ENCODE results near the gene ARHGAP24. TPM values are rescaled to one million over a fixed set of nuclear protein-coding genes. Genes with fewer than 3 reads are reported as not detected.

Gene ARHGAP24
- total and polyA plus RNA-seq, 2 donors (not counting 1 experiment from before 2014, with no cell fraction given) = 48.4 to 141 TPM

DNA sequence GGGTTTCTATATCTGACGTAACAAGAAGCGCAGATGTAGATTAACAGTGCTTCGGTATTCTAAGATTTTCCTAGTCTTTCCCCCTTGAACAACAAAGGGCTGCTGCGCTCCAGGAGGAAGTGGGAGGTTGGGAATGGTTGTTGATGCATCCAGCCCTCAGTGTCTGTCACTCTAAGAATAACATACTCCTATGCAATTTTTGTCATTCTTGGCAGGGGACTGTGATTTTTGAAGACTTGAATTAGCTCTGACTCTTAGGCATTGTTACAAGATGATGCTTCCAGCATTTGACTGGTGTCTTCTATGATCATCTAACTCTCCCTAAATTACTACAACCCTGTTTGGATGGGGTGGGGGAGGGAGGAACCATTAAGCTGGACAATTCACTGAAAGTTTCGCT lies 394.2 kb downstream of the ARHGAP24 start:
- no peak for TF ChIP-seq EZH2 (IDR thresholded peaks at IDR 0.05; ENCODE audit: borderline replicate concordance, insufficient read depth, low read depth, low read length, poor library complexity, severe bottlenecking)
- TF ChIP-seq, protein P1, sequence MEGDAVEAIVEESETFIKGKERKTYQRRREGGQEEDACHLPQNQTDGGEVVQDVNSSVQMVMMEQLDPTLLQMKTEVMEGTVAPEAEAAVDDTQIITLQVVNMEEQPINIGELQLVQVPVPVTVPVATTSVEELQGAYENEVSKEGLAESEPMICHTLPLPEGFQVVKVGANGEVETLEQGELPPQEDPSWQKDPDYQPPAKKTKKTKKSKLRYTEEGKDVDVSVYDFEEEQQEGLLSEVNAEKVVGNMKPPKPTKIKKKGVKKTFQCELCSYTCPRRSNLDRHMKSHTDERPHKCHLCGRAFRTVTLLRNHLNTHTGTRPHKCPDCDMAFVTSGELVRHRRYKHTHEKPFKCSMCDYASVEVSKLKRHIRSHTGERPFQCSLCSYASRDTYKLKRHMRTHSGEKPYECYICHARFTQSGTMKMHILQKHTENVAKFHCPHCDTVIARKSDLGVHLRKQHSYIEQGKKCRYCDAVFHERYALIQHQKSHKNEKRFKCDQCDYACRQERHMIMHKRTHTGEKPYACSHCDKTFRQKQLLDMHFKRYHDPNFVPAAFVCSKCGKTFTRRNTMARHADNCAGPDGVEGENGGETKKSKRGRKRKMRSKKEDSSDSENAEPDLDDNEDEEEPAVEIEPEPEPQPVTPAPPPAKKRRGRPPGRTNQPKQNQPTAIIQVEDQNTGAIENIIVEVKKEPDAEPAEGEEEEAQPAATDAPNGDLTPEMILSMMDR (IDR thresholded peaks at IDR 0.05) = no peak
- DNase-seq (no peak), ATAC-seq (ENCODE audit: low read depth) (no peak)
- Mint-ChIP-seq H3K4me3 (no peak overlapping the region), H3K9me3 (ENCODE audit: insufficient read depth) (no peaks in the 10 kb centered on the region), H3K27ac (no peak overlapping the region), H3K4me1 (peaks cover 14% of the 10 kb centered on the region), H3K27me3 (no peaks in the 10 kb centered on the region)
- no CpG with 5 or more reads among the region's 5 CpGs for WGBS (ENCODE audit: insufficient coverage)
- ChIA-PET CTCF (no interaction called here), POLR2A (no interaction called here)
- no peak overlapping the region for H3K4me3 ChIP-seq (ENCODE audit: control extremely low read depth in 1 of 5, extremely low read depth in 1 of 5, insufficient read depth in 1 of 5, low read depth in 2 of 5, low read length in 4 of 5)
- H3K79me2 ChIP-seq (ENCODE audit: control insufficient read depth, insufficient read depth, low read length) = peaks cover 6% of the 10 kb centered on the region
- H2AFZ ChIP-seq (ENCODE audit: insufficient read depth, low read depth, low read length, poor library complexity, severe bottlenecking) = no peak overlapping the region
- no peak overlapping the region for H3K27ac ChIP-seq (ENCODE audit: low read length in 2 of 2)
- no peaks in the 10 kb centered on the region for H3K27me3 ChIP-seq (replicated peaks in 1 of 4; ENCODE audit: control extremely low read depth in 1 of 4, control insufficient read depth in 3 of 4, insufficient read depth in 4 of 4, low read length in 3 of 4)
- intact Hi-C loops (cut with micrococcal nuclease) = no loop called here
- H3K9ac ChIP-seq (ENCODE audit: low read length) = no peak overlapping the region
- H4K20me1 ChIP-seq (ENCODE audit: control insufficient read depth, insufficient read depth, low read length, poor library complexity, severe bottlenecking) = peaks cover under 1% of the 10 kb centered on the region
- no peak overlapping the region for H3K4me2 ChIP-seq (replicated peaks; ENCODE audit: low read depth, low read length, poor library complexity, severe bottlenecking)
- H3K9me3 ChIP-seq (ENCODE audit: control extremely low read depth in 1 of 3, control insufficient read depth in 2 of 3, insufficient read depth in 1 of 3, low read length in 2 of 3) = no peaks in the 10 kb centered on the region
- H3K4me1 ChIP-seq (ENCODE audit: control insufficient read depth in 2 of 2, insufficient read depth in 2 of 2, low read length in 2 of 2) = peaks cover 5% of the 10 kb centered on the region in 2 donors
- H3K36me3 ChIP-seq (replicated peaks in 1 of 2; ENCODE audit: control extremely low read depth in 1 of 2, control insufficient read depth in 1 of 2, extremely low read depth in 1 of 2, insufficient read depth in 2 of 2, low read length in 1 of 2) = peaks cover 0 to 3% of the 10 kb centered on the region in 2 experiments

DNA sequence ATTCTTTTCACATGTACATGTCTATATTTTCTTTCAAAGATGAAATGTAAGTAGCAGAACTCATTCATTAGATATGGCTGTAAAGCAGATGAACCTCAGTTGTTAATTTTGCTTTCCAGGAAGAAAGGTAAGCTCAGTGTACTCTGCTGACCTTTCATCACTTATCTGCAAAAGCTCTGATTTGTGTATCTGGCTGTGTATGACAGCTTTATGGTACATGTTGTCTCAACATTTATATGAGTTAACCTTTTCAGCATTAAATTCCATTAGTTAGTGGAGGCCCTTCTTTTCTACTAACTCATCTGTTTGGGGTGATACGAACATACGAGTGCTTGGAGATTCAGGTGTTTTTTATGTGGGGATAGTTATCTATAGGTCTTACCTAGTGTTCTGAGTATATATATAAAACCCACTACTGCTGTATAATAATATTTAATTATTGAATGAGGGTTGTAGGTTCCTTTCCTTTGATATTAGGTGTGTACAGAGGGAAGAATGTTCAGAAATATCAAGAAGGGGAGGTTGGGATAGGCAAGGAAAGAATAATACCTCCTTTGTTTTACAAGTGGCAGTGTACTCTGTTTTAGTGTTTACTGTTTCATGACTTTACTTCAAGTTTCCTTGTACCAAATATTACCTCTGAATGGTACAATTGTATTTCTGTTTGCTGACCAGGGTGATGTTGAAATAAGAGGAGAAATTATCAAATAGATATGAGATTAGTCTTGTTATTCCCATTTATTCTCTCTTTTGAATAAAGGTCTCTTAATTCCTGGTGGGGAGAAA lies 395.5 kb downstream of the ARHGAP24 start:
- intact Hi-C loops (cut with micrococcal nuclease) = no loop called here
- no peak for ATAC-seq (ENCODE audit: low read depth)
- H3K27me3 Mint-ChIP-seq = no peaks in the 10 kb centered on the region

More for the DNA sequence above, 395.5 kb downstream of the ARHGAP24 start:
- Histone ChIP-seq H3K27me3 (replicated peaks in 1 of 4; ENCODE audit: control extremely low read depth in 1 of 4, control insufficient read depth in 3 of 4, insufficient read depth in 4 of 4, low read length in 3 of 4) (no peaks in the 10 kb centered on the region), H3K4me3 (ENCODE audit: control extremely low read depth in 1 of 5, extremely low read depth in 1 of 5, insufficient read depth in 1 of 5, low read depth in 2 of 5, low read length in 4 of 5) (no peak overlapping the region), H3K79me2 (ENCODE audit: control insufficient read depth, insufficient read depth, low read length) (peaks cover 5% of the 10 kb centered on the region), H3K4me1 (ENCODE audit: control insufficient read depth in 2 of 2, insufficient read depth in 2 of 2, low read length in 2 of 2) (peaks cover 5% of the 10 kb centered on the region in 2 donors), H3K9ac (ENCODE audit: low read length) (no peak overlapping the region), H3K4me2 (replicated peaks; ENCODE audit: low read depth, low read length, poor library complexity, severe bottlenecking) (no peak overlapping the region), H4K20me1 (ENCODE audit: control insufficient read depth, insufficient read depth, low read length, poor library complexity, severe bottlenecking) (no peaks in the 10 kb centered on the region), H3K27ac (ENCODE audit: low read length in 2 of 2) (no peak overlapping the region), H3K9me3 (ENCODE audit: control extremely low read depth in 1 of 3, control insufficient read depth in 2 of 3, insufficient read depth in 1 of 3, low read length in 2 of 3) (no peaks in the 10 kb centered on the region), H3K36me3 (replicated peaks in 1 of 2; ENCODE audit: control extremely low read depth in 1 of 2, control insufficient read depth in 1 of 2, extremely low read depth in 1 of 2, insufficient read depth in 2 of 2, low read length in 1 of 2) (peaks cover 0 to 3% of the 10 kb centered on the region in 2 experiments), H2AFZ (ENCODE audit: insufficient read depth, low read depth, low read length, poor library complexity, severe bottlenecking) (no peak overlapping the region)
- no peak for TF ChIP-seq EZH2 (IDR thresholded peaks at IDR 0.05; ENCODE audit: borderline replicate concordance, insufficient read depth, low read depth, low read length, poor library complexity, severe bottlenecking)
- TF ChIP-seq, protein P1 (IDR thresholded peaks at IDR 0.05) = no peak
- H3K4me3 Mint-ChIP-seq = no peak overlapping the region
- H3K27ac Mint-ChIP-seq = no peak overlapping the region
- POLR2A ChIA-PET = no interaction called here
- DNase-seq = no peak
- CTCF ChIA-PET = no interaction called here
- H3K9me3 Mint-ChIP-seq (ENCODE audit: insufficient read depth) = no peaks in the 10 kb centered on the region
- whole genome bisulfite sequencing (ENCODE audit: insufficient coverage) = no CpG with 5 or more reads among the region's 2 CpGs
- H3K4me1 Mint-ChIP-seq = peaks cover 9% of the 10 kb centered on the region
